Activated CD4-positive, CD25-positive, alpha-beta regulatory T cell treated with anti-CD3 and anti-CD28 coated beads, Interleukin-2, amount 50 U/mL, for 24 hours (primary cell): Measurements from ENCODE around the gene GDI1.

Source experiments
- ATAC-seq, 2 donors: fragments of 150-1000 bp; cut with Tn5 transposase; one replicate each; pipeline ENCODE4 v1.10.0; 2021; ENCODE audit warnings: mild to moderate bottlenecking in 1 of 2, moderate library complexity in 1 of 2

Gene GDI1

DNA sequence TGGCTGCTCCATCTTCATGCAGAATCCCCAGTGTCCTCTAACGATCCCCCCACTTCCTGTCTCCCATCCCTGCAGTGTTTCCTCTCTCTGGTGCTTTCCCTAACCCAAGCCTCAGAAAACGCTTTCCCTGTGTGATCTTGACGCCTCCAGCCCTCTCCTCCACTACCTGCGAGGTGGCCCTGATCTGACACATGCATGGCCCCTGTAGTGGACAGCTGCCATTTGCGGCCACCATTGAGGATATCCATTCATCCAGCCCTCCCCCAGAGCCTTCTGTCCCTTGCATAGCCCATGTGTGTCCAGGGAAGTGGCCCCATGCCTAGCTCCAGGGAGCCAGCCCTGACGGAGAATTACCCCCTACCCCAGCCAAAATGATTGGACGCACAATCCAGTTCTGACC is 46.4 kb downstream of the GDI1 start:
- no peak for ATAC-seq

DNA sequence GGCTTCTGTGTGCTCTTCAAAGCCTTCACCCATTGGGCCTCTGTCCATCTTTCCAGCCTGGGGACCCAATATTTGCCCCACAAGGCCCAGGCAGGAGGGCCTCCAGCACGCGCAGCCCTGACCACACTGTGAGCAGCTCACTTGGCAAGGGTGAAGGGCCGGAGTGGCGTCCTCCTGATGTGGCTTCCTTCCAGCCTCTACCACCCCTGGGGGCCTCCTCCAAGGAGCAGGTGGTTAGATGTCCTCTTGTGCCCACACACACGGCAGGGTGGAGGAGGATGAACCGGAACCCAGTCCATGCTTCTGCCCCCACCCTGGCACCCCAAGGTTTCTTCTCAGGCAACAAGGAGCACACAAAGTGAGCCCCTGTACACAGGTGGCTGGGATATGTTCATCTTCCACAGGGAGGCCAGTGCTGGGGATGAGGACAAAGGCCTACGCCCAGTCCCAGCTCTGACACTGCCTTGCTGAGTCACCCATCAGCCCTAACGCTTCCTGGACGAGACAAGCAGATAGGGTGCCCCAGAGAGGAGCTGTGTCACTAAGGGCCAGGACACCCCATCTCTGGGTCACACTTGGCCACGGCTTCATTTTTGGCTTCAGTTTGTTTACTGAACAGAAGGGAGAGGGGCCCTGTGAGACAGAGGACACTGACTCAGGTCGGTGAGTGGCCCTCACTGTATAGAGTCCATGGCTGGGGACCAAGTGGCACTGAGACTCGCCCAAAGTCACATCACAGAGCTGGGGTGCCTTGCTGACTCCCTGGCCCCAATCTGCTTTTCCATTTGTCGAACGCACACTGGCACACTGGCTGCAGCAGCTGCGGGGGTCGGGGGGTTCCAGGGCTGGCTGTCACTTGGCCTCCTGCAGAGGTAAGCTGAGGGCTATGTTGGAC is 47.5 kb downstream of the GDI1 start:
- ATAC-seq, result no peak

DNA sequence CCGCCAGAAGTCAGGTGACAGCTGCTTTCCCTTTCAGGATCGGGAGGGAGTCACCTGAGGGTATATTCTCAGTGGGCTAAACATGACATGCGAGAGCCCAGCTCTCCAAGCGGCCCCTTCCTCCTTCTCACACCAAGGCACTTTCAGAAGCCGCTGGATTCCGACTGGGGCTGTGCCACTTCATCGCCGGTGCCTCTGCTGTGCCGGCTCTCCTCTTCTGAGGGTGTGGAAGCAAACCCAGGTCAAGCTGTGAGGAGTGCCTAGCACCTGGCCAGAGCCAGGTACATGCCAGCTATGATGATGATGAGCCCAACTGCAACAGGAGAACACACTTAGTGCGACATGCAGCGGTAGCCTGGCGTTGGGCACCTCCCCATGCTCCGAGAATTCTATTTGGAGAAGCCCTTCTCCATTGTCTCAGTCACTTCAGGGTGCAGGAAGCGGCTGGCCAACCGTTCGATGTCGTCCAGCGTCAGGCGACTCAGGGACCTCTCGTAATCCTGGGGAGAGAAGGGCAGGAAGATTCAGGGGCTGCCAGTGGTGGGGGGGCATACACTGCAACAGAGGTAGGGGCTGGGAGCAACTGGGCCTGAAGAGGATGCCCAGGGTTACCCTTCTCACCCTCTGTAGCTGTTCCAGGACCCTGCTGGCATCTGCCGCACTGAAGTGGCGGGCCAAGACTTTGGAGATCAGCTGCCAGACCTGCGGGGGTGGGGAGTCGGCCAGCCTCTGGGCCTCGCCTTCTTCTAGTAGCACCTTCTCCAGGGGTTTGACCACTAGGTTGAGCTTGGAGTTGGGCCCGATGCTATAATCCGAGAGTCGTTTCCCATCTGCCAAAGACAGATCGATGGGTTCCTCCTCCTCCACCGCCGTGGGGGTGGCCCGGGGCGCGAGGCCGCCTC is 48.4 kb downstream of the GDI1 start:
- ATAC-seq, result no peak

DNA sequence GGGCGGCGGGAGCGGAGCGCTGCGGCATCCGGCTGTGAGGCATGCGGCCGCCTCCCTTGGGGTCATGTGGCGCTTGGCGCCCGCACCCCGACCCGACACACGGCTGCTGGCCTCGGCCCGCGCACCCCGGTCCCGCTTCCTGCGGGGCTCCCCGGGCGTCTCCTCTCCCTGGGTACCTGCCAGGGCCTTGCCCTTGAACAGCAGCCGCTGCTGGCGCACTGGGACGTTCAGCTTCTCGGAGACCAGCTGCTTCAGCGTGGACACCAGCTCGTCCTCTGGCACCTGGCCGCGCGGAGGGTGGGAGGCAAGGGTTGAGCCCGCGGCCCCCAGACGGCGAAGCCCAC is 49.1 kb downstream of the GDI1 start:
- ATAC-seq, result peak in 1 of 2 donors; percentile 4

DNA sequence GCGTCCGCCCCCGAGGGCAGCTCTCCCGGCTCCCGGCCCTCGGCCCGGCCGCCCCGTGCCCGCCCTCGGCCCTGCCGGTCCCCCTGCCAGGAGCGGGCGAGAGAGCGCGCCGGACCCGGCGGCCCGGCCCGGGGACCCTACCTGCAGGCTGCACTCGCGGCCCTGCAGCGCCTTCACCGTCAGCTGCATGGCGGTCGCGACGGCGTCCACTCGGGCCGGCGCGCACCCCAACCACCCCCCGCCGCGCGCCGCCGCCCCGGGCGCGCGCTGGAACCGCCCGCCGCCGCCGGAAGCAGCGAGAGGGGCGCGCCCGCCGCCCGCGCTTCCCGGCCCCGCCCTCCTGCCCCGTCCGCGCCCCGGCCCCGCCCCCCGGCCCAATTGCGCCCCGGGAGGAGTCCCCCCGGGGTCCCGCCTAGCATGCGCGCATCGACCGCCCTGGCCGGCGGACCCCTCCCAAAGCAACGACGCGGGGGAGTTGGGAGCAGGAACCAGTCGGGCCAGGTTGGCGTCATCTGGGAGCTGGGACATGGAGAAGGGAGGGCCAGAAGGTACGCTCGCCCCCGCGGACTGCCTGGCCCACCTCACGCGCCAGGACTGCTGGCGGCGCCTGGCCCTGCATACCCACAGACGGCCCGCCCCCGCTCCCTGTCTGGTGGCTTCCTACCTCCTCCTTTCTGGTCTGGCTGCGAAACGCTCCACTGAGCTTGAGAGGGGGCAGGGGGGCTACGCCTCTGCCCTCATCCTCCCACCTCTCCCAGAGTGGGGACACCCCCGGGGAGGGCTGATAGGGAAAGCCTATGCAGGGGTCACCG is 49.6 kb downstream of the GDI1 start, which contains the start of gene UBL4A:
Gene UBL4A, minus strand, starts transcription at position 220 of the 812 bp plus-strand sequence. Its CDS starts 31 bp downstream, at position 189.
- ATAC-seq, result peak; percentile 8 to 14

DNA sequence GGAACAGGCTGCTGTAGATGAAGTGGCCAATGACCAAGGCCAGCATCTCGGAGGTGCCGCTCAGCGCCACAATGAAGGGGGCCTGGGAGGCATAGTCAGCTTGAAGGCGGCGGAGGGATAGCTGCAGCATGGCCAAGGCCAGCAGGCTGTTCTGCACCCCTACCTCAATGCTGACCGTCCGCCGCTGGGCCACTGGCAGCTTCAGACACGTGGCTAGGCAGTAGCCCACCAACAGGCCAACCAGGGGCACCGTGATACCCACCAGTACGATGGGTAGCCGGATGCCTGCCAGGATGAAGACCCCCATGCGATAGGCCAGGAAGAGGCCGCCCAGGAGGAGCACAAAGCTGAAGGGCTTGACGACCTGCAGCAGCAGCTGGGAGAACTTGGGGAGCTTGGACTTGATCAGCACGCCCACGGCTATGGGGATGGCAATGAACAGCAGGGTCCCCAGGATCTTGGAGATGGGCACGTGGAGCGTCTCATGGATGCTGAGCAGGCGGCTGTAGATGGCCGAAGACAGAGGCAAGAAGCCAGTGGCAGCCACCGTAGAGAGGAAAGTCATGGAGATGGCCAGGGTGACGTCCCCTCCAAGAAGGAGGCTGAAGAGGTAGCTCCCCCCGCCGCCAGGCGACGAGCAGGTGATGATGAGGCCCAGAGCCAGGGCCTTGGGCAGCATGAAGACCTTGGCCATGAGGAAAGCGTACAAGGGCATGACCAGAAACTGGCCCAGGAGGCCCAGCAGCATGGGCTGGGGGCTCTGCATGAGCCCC is 50.8 kb downstream of the GDI1 start:
- no peak for ATAC-seq

DNA sequence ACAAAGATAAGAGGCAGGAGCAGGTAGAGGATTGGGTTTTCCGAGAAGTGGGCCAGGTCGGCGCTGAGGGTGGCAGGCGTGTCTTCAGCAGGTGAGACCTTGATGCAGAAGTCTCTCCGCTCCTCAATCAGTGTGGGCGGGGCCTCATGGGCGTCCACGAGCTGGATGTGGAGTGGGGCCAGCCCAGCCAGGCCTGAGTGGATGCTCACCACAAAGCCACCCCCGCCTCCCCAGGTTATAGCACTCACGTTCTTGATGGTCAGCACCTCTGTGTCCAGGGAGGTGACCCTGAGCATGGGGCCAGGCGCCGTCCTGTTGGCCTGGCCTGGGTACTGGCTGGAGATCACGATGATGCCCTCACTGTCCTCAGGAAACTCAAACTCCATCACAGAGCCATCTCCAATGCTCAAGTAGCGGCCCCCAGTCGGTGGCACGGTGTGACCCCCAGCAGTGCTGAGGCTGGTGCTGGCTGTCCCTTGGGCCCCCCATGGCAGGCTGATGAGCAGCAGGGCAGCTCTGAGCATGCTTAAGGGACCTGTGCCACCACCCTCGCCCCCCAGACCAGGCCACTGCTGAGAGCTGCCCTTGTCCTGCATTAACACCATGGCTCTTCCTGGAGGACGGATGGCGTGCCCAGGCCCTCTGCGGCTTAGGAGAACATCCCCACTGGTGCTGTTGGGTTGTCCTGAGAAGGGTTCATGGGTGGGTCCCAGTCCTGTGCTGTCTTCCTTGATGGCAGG is 51.6 kb downstream of the GDI1 start:
- no peak for ATAC-seq

DNA sequence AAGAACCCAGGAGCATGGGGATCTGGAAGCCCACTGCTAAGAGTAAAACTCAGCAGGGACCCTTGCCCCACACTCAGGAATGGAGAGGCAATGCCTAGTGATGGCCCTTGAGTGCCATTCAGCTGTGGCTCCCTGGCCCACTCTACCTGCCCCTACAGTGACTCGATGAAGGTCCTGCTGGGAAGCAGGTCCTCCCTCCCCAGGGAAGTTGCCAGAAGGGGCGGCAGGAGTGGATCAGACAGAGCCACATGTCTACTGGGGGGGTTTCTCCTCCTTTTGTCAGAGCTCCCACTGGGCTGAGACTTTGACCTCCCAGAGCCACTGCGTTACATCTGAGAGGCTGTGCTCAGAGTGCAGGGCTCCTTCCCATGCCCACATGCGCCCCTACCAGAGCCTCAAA is 52.2 kb downstream of the GDI1 start:
- no peak for ATAC-seq

DNA sequence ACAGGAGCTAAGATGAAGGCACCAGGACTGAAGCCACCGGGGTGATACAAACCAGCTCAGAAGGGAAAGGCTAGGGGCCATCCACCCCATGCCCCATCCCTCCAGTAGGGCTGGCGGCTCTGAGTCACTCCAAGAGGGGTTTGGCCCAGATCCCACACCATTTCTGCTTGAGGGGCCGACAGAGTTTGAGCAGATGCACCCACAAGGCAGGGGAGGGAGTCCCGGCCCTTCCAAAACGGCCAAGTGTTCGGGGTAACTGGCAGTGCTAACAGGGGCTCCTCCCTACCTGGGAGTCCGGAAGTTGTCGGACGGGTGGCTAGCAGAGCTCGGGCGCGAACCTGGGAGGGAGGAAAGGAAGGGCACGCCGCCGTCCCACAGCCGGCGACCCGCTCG is 53.1 kb downstream of the GDI1 start:
- peak; percentile 15 to 17 for ATAC-seq

DNA sequence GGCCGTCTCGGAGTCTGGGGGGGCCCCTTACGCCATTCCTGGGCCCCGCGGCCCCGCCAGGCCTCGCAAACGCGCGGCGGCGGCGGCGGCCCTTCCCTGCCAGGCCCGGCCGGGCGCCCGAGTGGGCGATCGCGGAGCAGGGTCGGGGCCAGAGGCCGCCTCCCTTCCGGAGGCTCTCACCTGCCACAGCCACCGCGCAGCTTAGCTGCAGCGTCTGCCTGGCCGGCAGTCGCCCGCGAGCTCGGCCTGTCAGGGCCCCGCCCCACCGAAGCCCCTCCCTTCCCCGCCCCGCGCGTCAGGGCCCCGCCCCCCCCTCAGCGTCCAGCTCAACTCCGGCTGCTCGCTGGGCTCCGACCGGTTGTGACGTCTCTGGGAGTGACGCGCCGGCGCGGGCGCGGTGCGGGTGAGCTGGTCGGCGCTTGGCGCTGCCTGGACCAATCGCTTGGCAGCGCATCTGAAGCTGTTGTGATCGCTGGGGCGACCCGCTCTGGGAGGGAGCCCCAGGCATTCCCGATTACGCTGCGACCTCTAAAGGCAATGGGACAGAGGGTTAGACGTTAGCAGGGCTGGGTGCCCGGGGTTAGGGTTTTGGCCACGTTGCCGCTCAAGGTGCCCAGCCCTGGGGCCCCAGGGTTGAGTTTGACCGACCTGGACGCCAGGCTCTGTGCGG is 53.6 kb downstream of the GDI1 start, which contains the start of gene SLC10A3:
Gene SLC10A3, minus strand, starts transcription at position 216 of the 670 bp plus-strand sequence. CDS start 1,689 bp downstream, outside the sequence.
- peak; percentile 92 to 93 for ATAC-seq
